Neuronal stem cell (in vitro differentiated cells): ENCODE data around the gene RAP1GAP.

Experiments
- DNase-seq: peaks from one replicate; pipeline ENCODE4 v3.0.0-alpha.2; 2013; ENCODE audit warnings: low spot score
- H2AFZ ChIP-seq: one replicate; pipeline ENCODE4 v1.6.1; 2013; ENCODE audit warnings: mild to moderate bottlenecking, low read length, inconsistent platforms
- H2AK5ac ChIP-seq: 2 replicates; pipeline ENCODE4 v1.6.1; 2013; ENCODE audit warnings: low read depth, mild to moderate bottlenecking, inconsistent platforms, low read length, moderate library complexity, mixed read lengths
- H2BK120ac ChIP-seq: 2 replicates; pipeline ENCODE4 v1.6.1; 2013; ENCODE audit warnings: low read depth, mild to moderate bottlenecking, inconsistent platforms, low read length, moderate library complexity, mixed read lengths
- H2BK12ac ChIP-seq: one replicate; pipeline ENCODE4 v1.6.1; 2013; ENCODE audit warnings: low read length, inconsistent platforms
- H2BK15ac ChIP-seq: 2 replicates; pipeline ENCODE4 v1.6.1; 2013; ENCODE audit warnings: mild to moderate bottlenecking, low read length, inconsistent platforms, mixed read lengths
- H2BK5ac ChIP-seq: one replicate; pipeline ENCODE4 v1.6.1; 2013; ENCODE audit warnings: inconsistent platforms, mild to moderate bottlenecking, low read length, moderate library complexity
- H3K14ac ChIP-seq: one replicate; pipeline ENCODE4 v1.6.1; 2013; ENCODE audit warnings: low read length, inconsistent platforms
- H3K18ac ChIP-seq: 2 replicates; pipeline ENCODE4 v1.6.1; 2013; ENCODE audit warnings: low read length, inconsistent platforms
- H3K23ac ChIP-seq: 2 replicates; pipeline ENCODE4 v1.6.1; 2013; ENCODE audit warnings: low read depth, mild to moderate bottlenecking, mixed read lengths, low read length, inconsistent platforms; ENCODE audit not compliant: poor library complexity
- H3K27ac ChIP-seq: replicated peaks from 3 replicates; pipeline ENCODE4 v1.5.1; 2013; ENCODE audit warnings: low read length, inconsistent platforms
- H3K27me3 ChIP-seq, 3 experiments: 2 replicates each; pipeline ENCODE4 v1.6.1; 2013; ENCODE audit warnings: low read length in 3 of 3, mild to moderate bottlenecking in 2 of 3, inconsistent platforms in 1 of 3, low read depth in 1 of 3, mixed read lengths in 1 of 3, moderate library complexity in 1 of 3; ENCODE audit not compliant: control insufficient read depth in 3 of 3, insufficient read depth in 3 of 3
- H3K36me3 ChIP-seq, 2 donors: replicated peaks in 1 of 2; 2 replicates each; pipeline ENCODE4 v1.6.1; 2013; ENCODE audit warnings: low read length in 2 of 2; ENCODE audit not compliant: control insufficient read depth in 2 of 2, insufficient read depth in 2 of 2
- H3K4ac ChIP-seq: 2 replicates; pipeline ENCODE4 v1.6.1; 2013; ENCODE audit warnings: inconsistent platforms, mild to moderate bottlenecking, low read length, moderate library complexity
- H3K4me1 ChIP-seq, 2 donors: 1 replicate in 1 of 2; 2 replicates in 1 of 2; pipeline ENCODE4 v1.6.1; 2013; ENCODE audit warnings: low read length in 2 of 2, low read depth in 1 of 2; ENCODE audit not compliant: control insufficient read depth in 2 of 2, insufficient read depth in 1 of 2
- H3K4me2 ChIP-seq: one replicate; pipeline ENCODE4 v1.6.1; 2013; ENCODE audit warnings: mild to moderate bottlenecking, low read length, inconsistent platforms; ENCODE audit not compliant: insufficient read depth, poor library complexity, severe bottlenecking
- H3K4me3 ChIP-seq, 2 donors: 2 replicates each; pipeline ENCODE4 v1.5.1; 2013; ENCODE audit warnings: low read length in 2 of 2, mild to moderate bottlenecking in 2 of 2, inconsistent platforms in 1 of 2, moderate library complexity in 1 of 2
- H3K79me1 ChIP-seq: one replicate; pipeline ENCODE4 v1.6.1; 2013; ENCODE audit warnings: low read depth, mild to moderate bottlenecking, inconsistent platforms, low read length, moderate library complexity
- H3K9ac ChIP-seq: one replicate; pipeline ENCODE4 v1.6.1; 2013; ENCODE audit warnings: mild to moderate bottlenecking, low read depth, low read length, inconsistent platforms; ENCODE audit not compliant: poor library complexity
- H3K9me3 ChIP-seq, 2 donors: replicated peaks in 1 of 2; 2 replicates each; pipeline versions ENCODE3 to v1.6.1; 2013; ENCODE audit warnings: low read length in 2 of 2, mild to moderate bottlenecking in 2 of 2, inconsistent platforms in 1 of 2, low read depth in 1 of 2, mixed read lengths in 1 of 2, moderate library complexity in 1 of 2; ENCODE audit not compliant: control insufficient read depth in 2 of 2, insufficient read depth in 1 of 2
- H4K8ac ChIP-seq: one replicate; pipeline ENCODE4 v1.6.1; 2013; ENCODE audit warnings: low read depth, mild to moderate bottlenecking, inconsistent platforms, low read length, moderate library complexity
- H4K91ac ChIP-seq: one replicate; pipeline ENCODE4 v1.6.1; 2013; ENCODE audit warnings: low read length, low read depth, mild to moderate bottlenecking, inconsistent platforms; ENCODE audit not compliant: poor library complexity
- WGBS, 2 donors: extraction: QIAGEN DNeasy Blood & Tissue Kit; methylation state at CpG; one replicate each; pipeline ENCODE4 v1.1.7; 2013; ENCODE audit warnings: missing lambda C conversion rate in 2 of 2, mixed read lengths in 1 of 2; ENCODE audit not compliant: insufficient read length in 2 of 2, insufficient replicate concordance in 1 of 2; ENCODE audit errors: extremely low coverage in 2 of 2; 5-methylcytosine and 5-hydroxymethylcytosine counted together

RAP1GAP gene

DNA sequence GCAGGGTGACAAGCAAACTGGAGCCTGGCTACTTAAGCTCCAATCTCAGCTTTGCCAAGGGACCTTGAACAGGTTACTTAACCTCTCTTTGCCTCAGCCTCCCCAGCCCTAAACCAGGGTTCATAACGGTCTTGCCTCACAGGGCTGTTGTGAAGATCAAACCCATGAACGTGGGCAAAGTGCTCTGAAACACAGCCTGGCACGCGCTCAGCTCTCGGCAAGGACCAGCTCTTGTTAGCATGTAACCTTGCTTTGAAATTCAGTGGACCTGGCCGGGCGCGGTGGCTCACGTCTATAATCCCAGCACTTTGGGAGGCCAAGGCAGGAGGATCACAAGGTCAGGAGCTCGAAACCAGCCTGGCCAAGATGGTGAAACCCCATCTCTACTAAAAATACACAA is 24.8 kb downstream of the RAP1GAP start:
- H3K27ac ChIP-seq: no peak overlapping the region
- H3K4ac ChIP-seq: no peak overlapping the region
- H3K23ac ChIP-seq: no peak overlapping the region
- no CpG with 5 or more reads among the region's 10 CpGs for WGBS, 2 donors
- DNase-seq: no peak
- no peak overlapping the region for H3K4me3 ChIP-seq
- no peak overlapping the region for H4K8ac ChIP-seq
- no peak overlapping the region for H2BK120ac ChIP-seq
- H3K9me3 ChIP-seq: no peaks in the 10 kb centered on the region
- H2BK12ac ChIP-seq: no peak overlapping the region
- H3K4me2 ChIP-seq: no peak overlapping the region
- no peak overlapping the region for H3K9ac ChIP-seq
- no peak overlapping the region for H4K91ac ChIP-seq
- H2BK15ac ChIP-seq: no peak overlapping the region
- H3K27me3 ChIP-seq: peaks cover 0 to 8% (median 0%) of the 10 kb centered on the region in 3 experiments
- H3K18ac ChIP-seq: no peak overlapping the region
- no peaks in the 10 kb centered on the region for H3K79me1 ChIP-seq
- H2AFZ ChIP-seq: no peak overlapping the region
- no peak overlapping the region for H2AK5ac ChIP-seq
- peaks cover 0 to 3% of the 10 kb centered on the region in 2 donors for H3K4me1 ChIP-seq
- no peaks in the 10 kb centered on the region for H3K36me3 ChIP-seq
- H3K14ac ChIP-seq: no peak overlapping the region
- no peak overlapping the region for H2BK5ac ChIP-seq

DNA sequence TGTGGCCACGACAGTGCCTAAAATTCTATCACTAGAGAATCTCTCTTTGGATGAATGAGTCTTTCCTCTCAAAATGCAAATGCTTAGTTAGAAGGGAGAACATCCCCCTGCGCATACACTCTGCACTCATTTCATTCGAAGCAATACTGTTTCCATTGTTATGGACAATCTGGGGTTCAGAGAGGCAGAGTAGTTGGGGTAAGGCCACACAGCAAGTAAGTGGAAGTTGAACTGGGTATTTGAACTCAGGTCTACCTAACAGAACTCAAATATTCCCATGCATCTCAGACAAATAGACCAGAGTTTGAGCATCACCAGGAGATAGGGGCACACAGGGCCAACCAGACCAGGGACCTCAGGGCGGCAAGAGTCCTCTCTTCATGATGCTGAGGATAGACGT is 25.5 kb downstream of the RAP1GAP start:
- Histone ChIP-seq H3K4me1 (peaks cover 0 to 3% of the 10 kb centered on the region in 2 donors), H3K27ac (no peak overlapping the region), H3K9ac (no peak overlapping the region), H2AK5ac (no peak overlapping the region), H3K4ac (no peak overlapping the region), H3K18ac (no peak overlapping the region), H2BK12ac (no peak overlapping the region), H3K23ac (no peak overlapping the region), H2BK5ac (no peak overlapping the region), H3K36me3 (no peaks in the 10 kb centered on the region), H3K27me3 (peaks cover 0 to 14% (median 0%) of the 10 kb centered on the region in 3 experiments), H2BK120ac (no peak overlapping the region), H3K4me2 (no peak overlapping the region), H2AFZ (no peak overlapping the region), H3K4me3 (no peak overlapping the region), H3K9me3 (no peaks in the 10 kb centered on the region), H4K91ac (no peak overlapping the region), H3K79me1 (no peaks in the 10 kb centered on the region), H3K14ac (no peak overlapping the region), H2BK15ac (no peak overlapping the region), H4K8ac (no peak overlapping the region)
- DNase-seq: no peak
- no CpG with 5 or more reads among the region's 5 CpGs for WGBS, 2 donors

- Histone ChIP-seq H3K14ac (no peak overlapping the region), H3K9ac (peak overlapping the region; percentile 38), H3K79me1 (no peaks in the 10 kb centered on the region), H4K8ac (no peak overlapping the region), H2BK15ac (no peak overlapping the region), H3K23ac (peak overlapping the region; percentile 52), H3K4me2 (no peak overlapping the region), H3K9me3 (no peaks in the 10 kb centered on the region), H3K27ac (no peak overlapping the region), H4K91ac (no peak overlapping the region), H3K18ac (peak overlapping the region; percentile 32), H2BK5ac (no peak overlapping the region), H3K4me3 (no peak overlapping the region), H2AFZ (no peak overlapping the region), H2AK5ac (no peak overlapping the region), H3K4me1 (peaks cover 0 to 3% of the 10 kb centered on the region in 2 donors), H3K36me3 (no peaks in the 10 kb centered on the region), H2BK12ac (no peak overlapping the region), H2BK120ac (no peak overlapping the region), H3K4ac (no peak overlapping the region), H3K27me3 (peaks cover 0 to 15% (median 0%) of the 10 kb centered on the region in 3 experiments)
- WGBS, 2 donors: no CpG with 5 or more reads among the region's 19 CpGs
- no peak for DNase-seq
Measured at GRCh38 chr1:21641967-21642739, 27.0 kb downstream of the RAP1GAP start.

DNA sequence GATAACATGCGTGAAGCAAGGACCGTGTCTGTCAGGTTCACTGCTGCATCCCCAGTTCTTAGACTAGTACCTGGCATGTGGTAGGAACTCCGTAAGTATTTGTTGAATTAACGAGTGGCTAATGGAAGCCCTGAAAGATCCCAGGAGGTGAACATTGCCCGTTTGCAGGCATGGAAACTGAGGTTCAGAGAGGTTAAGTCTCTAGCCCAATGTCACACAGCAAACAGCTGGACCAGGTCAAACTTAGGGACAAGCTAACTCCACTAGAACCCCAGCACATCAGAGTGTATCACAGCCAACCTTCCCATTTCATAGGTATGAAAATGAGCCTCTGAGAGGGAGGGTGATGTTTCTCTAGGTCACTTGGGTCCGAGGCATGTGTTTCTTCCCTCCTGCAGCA is 27.6 kb downstream of the RAP1GAP start:
- no peaks in the 10 kb centered on the region for H3K79me1 ChIP-seq
- H2BK120ac ChIP-seq: no peak overlapping the region
- WGBS, 2 donors: no CpG with 5 or more reads among the region's 6 CpGs
- H3K18ac ChIP-seq: no peak overlapping the region
- no peak overlapping the region for H3K4me2 ChIP-seq
- DNase-seq: no peak
- H2BK5ac ChIP-seq: no peak overlapping the region
- H3K23ac ChIP-seq: no peak overlapping the region
- H4K8ac ChIP-seq: no peak overlapping the region
- H3K14ac ChIP-seq: no peak overlapping the region
- H2AK5ac ChIP-seq: no peak overlapping the region
- H3K9ac ChIP-seq: no peak overlapping the region
- no peak overlapping the region for H2BK15ac ChIP-seq
- H3K27ac ChIP-seq: no peak overlapping the region
- H2BK12ac ChIP-seq: no peak overlapping the region
- H3K4ac ChIP-seq: no peak overlapping the region
- H3K4me3 ChIP-seq: no peak overlapping the region
- H3K36me3 ChIP-seq: no peaks in the 10 kb centered on the region
- no peak overlapping the region for H2AFZ ChIP-seq
- no peaks in the 10 kb centered on the region for H3K9me3 ChIP-seq
- peaks cover 0 to 15% (median 0%) of the 10 kb centered on the region in 3 experiments for H3K27me3 ChIP-seq
- no peak overlapping the region for H4K91ac ChIP-seq
- peaks cover 0 to 3% of the 10 kb centered on the region in 2 donors for H3K4me1 ChIP-seq
